ENCODE measurements around the gene FGG. TPM values are rescaled to one million over a fixed set of nuclear protein-coding genes. Genes with fewer than 3 reads are reported as not detected.

Gene FGG
- total RNA-seq, 1 donor from 2014 or later = 9.8 TPM

- no peaks in the 10 kb centered on the region for H3K4me1 Mint-ChIP-seq (ENCODE audit: unreplicated experiment)
- no peak for DNase-seq (ENCODE audit: extremely low spot score, unreplicated experiment)
- H3K9me3 Mint-ChIP-seq = no peaks in the 10 kb centered on the region
- TF ChIP-seq CTCF (conservative IDR thresholded peaks at IDR 0.05) = no peak
- no peak overlapping the region for H3K27ac Mint-ChIP-seq
- peaks cover 3% of the 10 kb centered on the region for H3K27me3 Mint-ChIP-seq
- no peak overlapping the region for H3K4me3 Mint-ChIP-seq
- H3K36me3 Mint-ChIP-seq = no peaks in the 10 kb centered on the region
These were observed 52.0 kb downstream of the FGG start for GRCh38 chr4:154560419-154560801.

GRCh38 chr4:154559494-154560418 is 52.7 kb downstream of the FGG start:
- no peak overlapping the region for H3K27ac Mint-ChIP-seq
- TF ChIP-seq CTCF (conservative IDR thresholded peaks at IDR 0.05) = peak; percentile 76
- no peaks in the 10 kb centered on the region for H3K4me1 Mint-ChIP-seq (ENCODE audit: unreplicated experiment)
- no peaks in the 10 kb centered on the region for H3K36me3 Mint-ChIP-seq
- H3K4me3 Mint-ChIP-seq = no peak overlapping the region
- H3K27me3 Mint-ChIP-seq = peaks cover 3% of the 10 kb centered on the region
- no peaks in the 10 kb centered on the region for H3K9me3 Mint-ChIP-seq
- no peak for DNase-seq (ENCODE audit: extremely low spot score, unreplicated experiment)

- Mint-ChIP-seq H3K27ac (no peak overlapping the region), H3K4me3 (no peak overlapping the region), H3K27me3 (peaks cover 3% of the 10 kb centered on the region), H3K36me3 (no peaks in the 10 kb centered on the region), H3K9me3 (no peaks in the 10 kb centered on the region), H3K4me1 (ENCODE audit: unreplicated experiment) (no peaks in the 10 kb centered on the region)
- no peak for DNase-seq (ENCODE audit: extremely low spot score, unreplicated experiment)
- TF ChIP-seq CTCF (conservative IDR thresholded peaks at IDR 0.05) = no peak
These were observed 53.3 kb downstream of the FGG start for GRCh38 chr4:154559141-154559493.

Other genes with a start within 250 kb of the FGG start
- gene DCHS2, start 120.9 kb downstream of the FGG start, total RNA-seq (ENCODE audit: low replicate concordance) = 0.76 and 1.8 TPM in 2 replicates
- 92.9 and 95.7 TPM in 2 replicates for gene PLRG1, start 62.3 kb downstream of the FGG start, total RNA-seq (ENCODE audit: low replicate concordance)
- gene FGB, start 49.6 kb downstream of the FGG start, total RNA-seq (ENCODE audit: low replicate concordance) = 32.8 and 199 TPM in 2 replicates
- 13.4 and 41.0 TPM in 2 replicates for gene FGA, start 21.9 kb downstream of the FGG start, total RNA-seq (ENCODE audit: low replicate concordance)
- gene LRAT, start 131.3 kb upstream of the FGG start, total RNA-seq (ENCODE audit: low replicate concordance) = 7.2 and 7.4 TPM in 2 replicates
- 0.24 and 0.57 TPM in 2 replicates for gene RBM46, start 168.6 kb upstream of the FGG start, total RNA-seq (ENCODE audit: low replicate concordance)

Data from type B pancreatic cell (in vitro differentiated cells).